Loucy (cell line): Measurements from ENCODE around the gene ACTN1.

Source experiments
- H2AFZ ChIP-seq: fragments of 200-600 bp; sonication (generic); 2 replicates; pipeline ENCODE4 v1.6.0; 2016; ENCODE audit warnings: antibody characterized with exemption, mild to moderate bottlenecking, low read length, moderate library complexity
- H3F3A ChIP-seq: fragments of 200-600 bp; 2 replicates; pipeline ENCODE4 v1.6.0; 2016; ENCODE audit warnings: antibody characterized with exemption, low read depth, mild to moderate bottlenecking
- H3K27me3 ChIP-seq: fragments of 200-600 bp; sonication (generic); 2 replicates; pipeline ENCODE4 v1.6.1; 2014; ENCODE audit warnings: low read length, mild to moderate bottlenecking; ENCODE audit not compliant: insufficient read depth, poor library complexity, severe bottlenecking
- H3K36me3 ChIP-seq: fragments of 200-600 bp; sonication (generic); 2 replicates; pipeline ENCODE4 v1.6.1; 2016; ENCODE audit warnings: low read length; ENCODE audit not compliant: insufficient read depth
- H3K4me1 ChIP-seq: fragments of 200-600 bp; sonication (generic); 2 replicates; pipeline ENCODE4 v1.5.1; 2014; ENCODE audit warnings: low read length, mild to moderate bottlenecking; ENCODE audit not compliant: insufficient read depth, poor library complexity, severe bottlenecking
- H3K4me2 ChIP-seq: fragments of 200-600 bp; sonication (generic); 2 replicates; pipeline ENCODE4 v1.6.0; 2014; ENCODE audit warnings: antibody characterized with exemption, low read length, low read depth, mild to moderate bottlenecking; ENCODE audit not compliant: poor library complexity, severe bottlenecking
- H3K4me3 ChIP-seq: fragments of 200-600 bp; sonication (generic); 2 replicates; pipeline ENCODE4 v1.5.1; 2014; ENCODE audit warnings: low read length, mild to moderate bottlenecking, mixed read lengths; ENCODE audit not compliant: poor library complexity, severe bottlenecking
- H3K79me2 ChIP-seq: fragments of 200-600 bp; sonication (generic); 2 replicates; pipeline ENCODE4 v1.6.1; 2014; ENCODE audit warnings: low read length; ENCODE audit not compliant: insufficient read depth
- H3K9ac ChIP-seq: fragments of 200-600 bp; sonication (generic); 2 replicates; pipeline ENCODE4 v1.6.0; 2014; ENCODE audit warnings: mild to moderate bottlenecking, low read depth, low read length, moderate library complexity; ENCODE audit not compliant: poor library complexity, severe bottlenecking
- H3K9me2 ChIP-seq: fragments of 200-600 bp; sonication (generic); replicated peaks from 2 replicates; pipeline ENCODE4 v1.6.1; 2016; ENCODE audit warnings: low read depth, low read length, mixed read lengths
- H3K9me3 ChIP-seq: fragments of 200-600 bp; sonication (generic); 2 replicates; pipeline ENCODE4 v1.6.1; 2014; ENCODE audit warnings: mild to moderate bottlenecking, antibody characterized with exemption, low read length, low read depth; ENCODE audit not compliant: insufficient read depth
- H4K20me1 ChIP-seq: fragments of 200-600 bp; sonication (generic); 2 replicates; pipeline ENCODE4 v1.6.0; 2014; ENCODE audit warnings: antibody characterized with exemption, low read length, mild to moderate bottlenecking; ENCODE audit not compliant: insufficient read depth, poor library complexity, severe bottlenecking
- CTCF ChIP-seq: fragments of 200-600 bp; sonication (generic); conservative IDR thresholded peaks from 2 replicates; pipeline ENCODE4 v1.5.1; 2014; ENCODE audit warnings: mild to moderate bottlenecking, antibody characterized with exemption, low read length
- EZH2phosphoT487 ChIP-seq: fragments of 200-600 bp; IDR thresholded peaks from 2 replicates; pipeline ENCODE4 v1.6.1; 2018; ENCODE audit warnings: antibody characterized with exemption, mild to moderate bottlenecking, moderate library complexity, borderline replicate concordance

The ACTN1 gene

GRCh38 chr14:68947802-68948201, 31.3 kb downstream of the ACTN1 start:
- Histone ChIP-seq H3K9ac (peak overlapping the region; percentile 26), H3K9me3 (no peaks in the 10 kb centered on the region), H3K4me3 (peak overlapping the region; percentile 55), H3K4me2 (peak overlapping the region; percentile 68), H3K79me2 (peaks cover 100% of the 10 kb centered on the region), H3K4me1 (peaks cover 47% of the 10 kb centered on the region), H2AFZ (no peak overlapping the region), H3K9me2 (no peaks in the 10 kb centered on the region), H3F3A (no peaks in the 10 kb centered on the region), H4K20me1 (peaks cover 64% of the 10 kb centered on the region), H3K36me3 (peaks cover 18% of the 10 kb centered on the region; the same call in 1 of the 2 replicates), H3K27me3 (no peaks in the 10 kb centered on the region)
- no peak for TF ChIP-seq CTCF
- TF ChIP-seq EZH2phosphoT487 = no peak

GRCh38 chr14:68946489-68946822, 32.6 kb downstream of the ACTN1 start:
- no peak overlapping the region for H2AFZ ChIP-seq
- H3F3A ChIP-seq = no peaks in the 10 kb centered on the region
- H3K9me2 ChIP-seq = no peaks in the 10 kb centered on the region
- no peaks in the 10 kb centered on the region for H3K9me3 ChIP-seq
- H3K4me2 ChIP-seq = peak overlapping the region; percentile 68
- peaks cover 100% of the 10 kb centered on the region for H3K79me2 ChIP-seq
- no peak overlapping the region for H3K4me3 ChIP-seq
- TF ChIP-seq EZH2phosphoT487 = no peak
- peaks cover 24% of the 10 kb centered on the region; the same call in 1 of the 2 replicates for H3K36me3 ChIP-seq
- peak overlapping the region; percentile 26 for H3K9ac ChIP-seq
- no peaks in the 10 kb centered on the region for H3K27me3 ChIP-seq
- peaks cover 64% of the 10 kb centered on the region for H4K20me1 ChIP-seq
- peaks cover 47% of the 10 kb centered on the region for H3K4me1 ChIP-seq

- Histone ChIP-seq H3F3A (no peaks in the 10 kb centered on the region), H3K4me1 (peaks cover 47% of the 10 kb centered on the region), H3K4me2 (peak overlapping the region; percentile 68), H3K36me3 (peaks cover 20% of the 10 kb centered on the region; the same call in 1 of the 2 replicates), H3K9me3 (no peaks in the 10 kb centered on the region), H3K27me3 (no peaks in the 10 kb centered on the region), H3K79me2 (peaks cover 100% of the 10 kb centered on the region), H3K9ac (peak overlapping the region; percentile 26), H3K4me3 (no peak overlapping the region), H3K9me2 (no peaks in the 10 kb centered on the region), H2AFZ (no peak overlapping the region), H4K20me1 (peaks cover 63% of the 10 kb centered on the region)
- TF ChIP-seq CTCF (no peak), EZH2phosphoT487 (no peak)
Observed at GRCh38 chr14:68945585-68946488, 33.3 kb downstream of the ACTN1 start.
